NCI-H2227 (cell line): ENCODE results near the gene B3GNT8.
"Not testable (repeated sequence)": the region's sequence is repeated elsewhere in the genome, so short reads cannot be mapped to it uniquely, and the experiment has no call there.

ENCODE experiments used
- DNase-seq: peaks from one replicate; lab custom pipeline; 2025; ENCODE audit not compliant: unreplicated experiment; lab: John Stamatoyannopoulos, UW

Gene B3GNT8

DNA sequence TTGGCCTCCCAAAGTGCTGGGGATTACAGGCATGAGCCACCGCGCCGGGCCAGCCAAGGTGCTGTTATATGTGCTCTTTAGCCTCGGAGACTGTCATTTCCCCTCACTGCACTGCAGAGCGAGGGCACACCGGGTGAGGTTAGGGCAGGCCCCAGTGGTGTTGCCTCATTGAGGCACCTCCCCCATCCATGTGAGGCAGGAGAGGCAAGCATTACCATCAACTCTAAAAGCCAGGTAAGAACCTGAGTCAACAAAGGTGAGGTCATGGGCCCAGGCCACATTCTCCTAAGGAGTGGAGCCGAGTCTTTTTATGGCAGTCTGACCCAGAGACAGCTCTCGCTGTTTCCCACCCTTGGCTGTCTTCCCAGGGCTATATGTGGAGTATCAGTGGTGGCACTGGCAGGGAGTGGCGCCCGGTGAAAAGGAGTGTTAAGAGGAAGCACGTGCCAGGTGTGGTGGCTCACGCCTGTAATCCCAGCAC is 10.9 kb downstream of the B3GNT8 start:
- DNase-seq, result no peak

DNA sequence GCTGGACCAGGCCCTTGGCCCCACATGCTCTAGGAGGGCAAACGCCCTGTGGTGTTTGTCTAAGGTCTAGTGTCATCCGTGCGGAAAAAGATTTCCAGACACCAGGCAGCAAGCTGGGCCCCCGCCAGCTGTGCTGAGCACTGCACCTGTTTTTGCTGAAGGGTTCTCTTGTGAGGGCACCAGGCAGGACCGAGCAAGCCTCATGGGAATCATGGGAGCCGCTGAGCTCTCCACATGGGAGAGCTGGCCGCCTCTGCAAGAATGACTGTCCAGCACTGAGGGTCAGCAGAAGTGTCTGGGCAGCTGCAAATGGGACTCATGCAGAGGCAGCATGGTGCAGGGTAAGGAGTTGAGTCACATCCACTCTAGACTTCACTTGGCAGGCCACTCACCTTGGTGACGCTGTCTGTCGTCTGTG is 12.0 kb downstream of the B3GNT8 start:
- DNase-seq, result no peak

DNA sequence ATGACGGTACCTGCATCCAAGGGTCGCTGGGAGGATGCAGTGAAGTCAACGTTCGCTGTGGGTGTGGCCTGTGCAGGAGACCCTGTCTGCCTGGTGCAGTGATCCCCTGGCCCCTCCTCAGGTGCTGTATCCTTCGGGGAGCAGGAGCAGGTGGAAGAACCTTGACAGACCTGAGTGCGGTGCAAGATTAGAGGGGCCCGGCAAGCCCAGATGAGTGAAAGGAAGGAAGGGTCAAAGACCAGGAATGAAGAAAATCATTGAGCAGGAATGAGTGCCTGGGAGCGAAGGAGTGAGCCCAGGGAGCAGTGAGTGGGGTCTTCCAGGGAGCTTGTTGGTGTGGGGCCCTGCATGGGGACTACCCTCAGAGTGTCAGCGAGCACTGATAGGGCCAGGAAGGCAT is 12.7 kb downstream of the B3GNT8 start:
- DNase-seq, result no peak

DNA sequence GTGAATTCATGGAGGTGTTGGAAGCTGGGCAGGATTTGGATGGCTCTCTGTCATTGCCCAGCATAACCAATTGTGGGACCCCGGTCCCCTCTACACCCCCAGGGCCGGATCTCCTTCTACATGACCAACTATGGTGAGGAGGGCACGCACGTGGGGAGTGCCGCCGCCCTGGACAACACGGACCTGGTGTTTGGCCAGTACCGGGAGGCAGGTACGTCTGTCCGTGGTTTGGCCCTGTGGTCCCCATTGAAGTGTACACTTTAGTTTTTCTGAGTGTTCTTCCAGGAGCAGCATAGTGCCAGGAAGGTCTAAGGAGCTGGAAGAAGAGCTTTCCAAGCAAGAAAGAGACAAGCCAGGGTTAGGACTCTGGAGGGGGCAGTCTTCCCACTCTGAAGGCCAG is 13.2 kb downstream of the B3GNT8 start:
- DNase-seq, result no peak

DNA sequence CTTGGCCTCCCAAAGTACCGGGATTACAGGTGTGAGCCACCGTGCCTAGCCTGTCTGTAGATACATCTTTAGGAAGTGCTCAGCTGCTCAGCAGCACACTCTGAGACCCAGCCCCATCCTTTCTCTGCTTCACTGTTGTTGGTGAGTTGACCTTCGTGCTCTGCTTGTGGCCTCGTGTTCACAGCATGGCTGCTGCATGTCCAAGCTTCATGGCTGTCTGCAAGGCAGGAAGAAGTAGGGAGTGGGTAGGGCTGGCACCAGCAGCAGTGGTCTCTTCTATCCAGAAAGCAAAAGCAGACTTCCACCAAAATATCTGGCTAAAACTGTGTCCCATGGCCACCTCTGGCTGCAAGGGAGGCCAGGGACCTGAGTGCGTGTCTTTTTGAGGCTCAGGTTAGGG is 14.2 kb downstream of the B3GNT8 start:
- DNase-seq, result no peak

GRCh38 chr19:41411968-41412265 is 15.3 kb downstream of the B3GNT8 start:
- no peak for DNase-seq

DNA sequence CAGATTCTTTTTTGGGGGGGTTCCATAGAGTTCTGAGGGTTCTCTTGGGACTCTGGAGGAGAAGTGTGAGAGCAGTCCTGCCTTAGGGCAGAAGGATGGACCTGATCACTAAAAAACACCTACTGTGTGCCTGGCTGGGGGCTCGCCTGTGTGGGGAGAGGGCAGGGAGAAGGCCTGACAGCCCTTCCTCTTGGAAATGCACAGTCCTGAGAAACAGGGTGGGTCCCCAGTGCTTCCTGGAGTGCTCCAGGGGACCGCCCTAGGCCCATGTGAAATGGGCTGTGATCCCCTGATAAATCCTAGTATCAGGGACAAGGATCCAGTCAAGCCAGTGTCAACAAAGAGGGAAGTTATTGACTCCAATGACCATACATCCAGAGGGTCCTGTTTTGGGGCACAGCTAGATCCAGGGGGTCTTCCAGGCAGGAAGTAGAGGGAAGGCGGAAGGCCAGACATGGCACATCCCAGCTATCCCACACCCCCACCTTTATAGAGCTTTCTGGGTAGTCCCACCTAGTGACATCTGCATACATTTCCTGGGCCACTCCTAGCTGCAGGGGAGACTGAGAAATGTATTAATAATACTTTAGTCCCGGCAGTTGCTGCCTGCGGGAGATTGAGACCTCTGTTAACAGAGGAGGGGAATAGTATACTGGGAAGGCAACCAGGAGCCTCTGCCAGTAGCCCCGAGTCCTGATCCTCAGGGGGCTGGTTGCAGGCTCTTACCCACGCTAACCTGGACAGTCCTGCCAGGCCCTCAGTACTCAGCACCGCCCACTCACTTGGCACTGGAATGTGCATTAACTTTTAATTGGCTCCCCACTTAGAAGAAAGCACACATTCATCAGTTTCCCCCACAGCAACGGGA is 15.8 kb downstream of the B3GNT8 start:
- DNase-seq, result no peak

DNA sequence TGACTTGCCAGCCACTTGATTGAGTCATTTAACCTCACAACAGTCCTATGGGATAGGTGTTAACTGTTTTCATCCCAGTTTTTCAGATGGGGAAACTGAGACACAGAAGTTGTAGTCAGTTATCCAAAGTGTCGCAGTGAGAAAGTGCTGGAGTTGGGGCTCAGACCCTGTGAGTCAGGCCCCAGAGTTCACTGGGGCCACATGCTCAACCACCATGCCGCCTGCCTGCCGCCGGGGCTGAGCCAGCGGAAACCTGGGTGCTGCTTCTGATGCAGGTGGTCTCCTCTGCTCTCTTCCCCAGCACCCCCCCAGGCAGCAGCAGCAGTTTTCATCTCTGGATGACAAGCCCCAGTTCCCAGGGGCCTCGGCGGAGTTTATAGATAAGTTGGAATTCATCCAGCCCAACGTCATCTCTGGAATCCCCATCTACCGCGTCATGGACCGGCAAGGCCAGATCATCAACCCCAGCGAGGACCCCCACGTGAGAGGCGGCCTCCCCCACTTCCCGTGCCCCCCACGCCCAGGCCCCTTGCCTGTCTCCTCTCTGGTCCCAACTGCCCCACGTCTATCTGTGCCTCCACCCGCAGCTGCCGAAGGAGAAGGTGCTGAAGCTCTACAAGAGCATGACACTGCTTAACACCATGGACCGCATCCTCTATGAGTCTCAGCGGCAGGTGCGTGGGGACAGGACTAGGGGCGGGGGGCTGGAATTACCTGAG is 16.7 kb downstream of the B3GNT8 start:
- no peak for DNase-seq

DNA sequence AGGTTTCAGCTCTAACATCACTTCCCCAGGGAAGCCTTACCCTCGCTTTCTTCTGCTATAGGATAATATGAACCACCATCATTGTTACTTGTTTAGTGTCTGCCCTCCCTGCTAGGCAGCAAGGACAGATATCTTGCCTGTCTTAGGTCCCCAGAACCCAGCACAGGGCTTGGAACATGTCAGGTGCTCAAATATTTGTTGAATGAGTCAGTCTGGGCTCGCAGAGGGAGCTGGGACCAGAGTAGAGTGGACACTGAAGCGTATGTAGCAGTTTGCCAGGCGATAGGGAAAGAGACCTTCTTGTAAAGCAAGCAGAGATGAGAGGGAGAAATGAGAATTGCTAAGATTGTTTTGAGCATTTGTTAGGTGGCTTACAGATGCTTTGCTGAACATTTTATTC is 17.9 kb downstream of the B3GNT8 start:
- DNase-seq, result no peak

DNA sequence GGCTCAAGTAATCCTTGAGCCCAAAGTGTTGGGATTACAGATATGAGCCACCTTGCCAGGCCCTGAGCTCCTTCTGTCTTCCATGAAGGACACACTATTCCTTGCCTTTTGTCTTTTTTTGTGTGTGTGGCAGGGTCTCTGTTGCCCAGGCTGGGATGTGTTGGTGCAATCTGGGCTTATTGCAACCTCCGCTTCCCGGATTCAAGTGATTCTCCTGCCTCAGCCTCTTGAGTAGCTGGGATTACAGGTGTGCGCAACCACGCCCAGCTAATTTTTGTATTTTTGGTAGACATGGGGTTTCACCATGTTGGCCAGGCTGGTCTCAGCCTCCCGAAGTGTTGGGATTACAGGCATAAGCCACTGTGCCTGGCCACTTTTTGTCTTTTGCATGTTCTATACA is 18.3 kb downstream of the B3GNT8 start:
- DNase-seq, result not testable (repeated sequence)

GRCh38 chr19:41408256-41408655 is 18.9 kb downstream of the B3GNT8 start:
- DNase-seq, result no peak

DNA sequence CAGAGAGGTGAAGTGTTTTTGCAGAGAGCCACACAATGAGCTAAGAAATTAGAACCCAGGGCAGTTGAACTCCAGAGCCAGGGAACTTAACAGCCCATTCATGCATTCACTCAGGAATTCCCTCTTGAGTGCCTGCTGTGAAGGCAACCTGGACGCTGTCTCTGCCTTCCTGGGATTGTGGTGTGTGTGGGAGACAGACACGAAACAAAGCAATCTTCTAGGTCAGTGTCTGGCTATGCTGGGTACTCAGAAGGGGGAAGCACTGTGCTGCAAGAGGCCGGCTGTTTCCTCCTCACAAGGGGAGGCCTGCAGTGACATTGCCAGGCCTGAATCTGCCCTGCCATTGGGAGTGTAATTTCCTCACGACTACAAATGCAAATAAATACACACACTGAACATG is 19.9 kb downstream of the B3GNT8 start:
- no peak for DNase-seq

DNA sequence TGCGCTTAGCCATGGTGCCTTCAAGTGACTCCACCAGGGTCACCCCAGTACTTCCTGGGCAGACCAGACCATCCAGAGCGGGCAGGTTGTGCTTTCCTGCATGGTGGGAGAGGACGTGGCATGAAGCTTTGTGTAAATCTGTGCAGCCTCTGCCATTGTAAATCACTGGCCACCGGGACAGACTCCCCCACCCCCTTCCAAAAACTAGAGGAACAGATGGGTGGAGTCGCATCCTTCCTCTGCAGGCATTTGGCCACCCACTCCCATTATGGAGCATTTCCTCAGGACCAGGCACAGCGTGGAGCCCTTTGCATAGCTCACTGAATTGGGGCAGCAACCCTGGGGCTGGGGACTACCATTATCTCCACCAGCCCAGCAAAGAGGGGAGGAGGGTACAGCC is 21.4 kb downstream of the B3GNT8 start:
- no peak for DNase-seq

DNA sequence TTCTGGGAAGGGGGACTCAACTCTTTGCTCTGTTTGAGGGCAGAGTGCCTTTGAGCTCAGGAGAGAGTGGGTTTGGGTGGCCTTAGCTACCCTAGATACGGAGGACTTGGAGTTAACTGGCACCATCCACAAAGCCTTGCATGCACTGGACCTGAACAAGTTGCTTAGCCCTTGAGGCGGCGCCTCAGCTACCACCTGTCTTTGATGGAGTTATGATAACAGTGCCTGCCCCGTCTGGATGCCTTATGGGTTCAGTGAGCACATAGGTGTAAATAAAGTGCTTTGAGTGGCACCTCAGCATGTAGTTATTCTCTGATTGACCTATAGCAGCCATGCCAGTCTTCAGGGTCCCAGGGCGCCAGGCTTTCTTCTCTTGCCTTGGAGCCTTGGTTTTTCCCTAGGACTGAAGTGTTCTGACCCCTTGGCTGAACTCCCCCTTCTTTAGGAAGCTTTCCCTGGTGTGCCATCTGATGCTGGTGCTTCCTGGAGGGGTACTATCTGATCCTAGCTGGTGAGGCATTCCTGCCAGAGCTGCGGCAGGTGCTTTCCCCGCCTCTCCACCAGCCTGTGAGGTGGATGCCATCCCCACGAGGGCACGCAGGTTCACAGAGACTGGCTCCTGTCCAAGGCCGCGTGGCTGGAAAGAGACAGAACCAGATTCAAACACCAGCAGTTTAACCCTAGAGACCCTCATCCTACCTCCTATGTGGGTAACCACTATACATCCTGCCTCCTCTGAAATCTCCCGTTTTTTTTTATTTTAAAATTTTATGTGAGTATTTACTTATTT is 23.8 kb downstream of the B3GNT8 start:
- DNase-seq, result no peak

GRCh38 chr19:41402010-41402409 is 25.2 kb downstream of the B3GNT8 start:
- DNase-seq, result no peak

- DNase-seq, result no peak
These were observed 25.7 kb downstream of the B3GNT8 start for GRCh38 chr19:41401483-41401882.

DNA sequence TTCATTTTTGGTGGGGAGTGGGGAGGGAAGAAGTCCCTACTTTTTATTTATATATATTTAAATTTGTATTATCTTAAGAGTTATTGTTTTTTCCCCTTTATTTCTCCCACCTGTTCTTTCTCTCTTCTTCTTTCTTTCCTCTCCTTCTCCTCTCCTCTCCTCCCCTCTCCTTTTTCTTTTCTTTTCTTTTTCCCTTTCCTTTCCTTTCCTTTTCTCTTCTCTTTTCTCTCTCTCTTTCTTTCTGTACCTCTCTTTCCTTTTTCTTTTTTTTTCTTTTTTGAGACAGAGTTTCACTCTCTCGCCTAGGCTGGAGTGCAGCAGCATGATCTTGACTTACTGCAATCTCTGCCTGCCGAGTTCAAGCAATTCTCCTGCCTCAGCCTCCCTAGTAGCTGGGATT is 27.6 kb downstream of the B3GNT8 start:
- DNase-seq, result no peak

DNA sequence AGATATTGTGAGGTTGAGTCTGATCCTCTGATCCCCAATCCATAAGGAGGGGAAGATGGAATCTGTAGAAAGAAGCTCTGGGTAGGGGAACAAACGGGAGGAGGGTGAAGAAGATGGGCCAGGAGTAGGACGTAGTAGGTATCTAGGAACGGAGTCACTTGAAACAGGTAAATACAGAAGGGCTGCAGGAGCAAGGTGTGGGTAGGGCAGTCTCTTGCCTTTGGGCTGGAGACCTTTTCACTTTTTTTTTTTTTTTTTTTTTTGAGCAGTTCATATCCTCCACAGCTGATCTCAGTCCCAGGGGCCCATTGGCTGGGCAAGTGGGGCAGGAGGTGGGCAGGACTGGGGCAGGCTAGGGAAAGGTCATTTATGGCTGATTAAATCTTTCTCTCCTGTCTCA is 28.1 kb downstream of the B3GNT8 start:
- no peak for DNase-seq

DNA sequence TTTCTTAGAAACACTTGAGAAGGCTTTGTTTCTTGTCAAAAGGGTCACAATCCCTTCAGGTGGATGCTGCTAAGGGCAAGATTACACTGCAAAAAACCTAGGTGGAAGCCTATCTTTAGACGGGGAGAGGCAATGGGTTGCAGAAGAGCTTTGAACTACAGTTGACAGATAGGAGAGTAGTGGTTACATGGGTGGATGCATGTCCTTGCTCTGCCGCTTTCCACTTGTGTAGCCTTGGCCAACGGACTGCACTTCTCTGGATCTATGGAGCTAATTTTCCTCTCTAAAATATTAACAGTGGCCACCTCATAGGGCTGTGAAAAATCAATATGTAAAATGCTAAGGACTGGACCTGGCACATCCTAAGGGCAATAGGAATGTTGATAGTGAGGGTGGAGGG is 28.6 kb downstream of the B3GNT8 start:
- peak; percentile 39 for DNase-seq

GRCh38 chr19:41398050-41398418 is 29.1 kb downstream of the B3GNT8 start:
- no peak for DNase-seq

- DNase-seq, result peak; percentile 100
These were observed 29.8 kb downstream of the B3GNT8 start, which contains the start of the genes BCKDHA and EXOSC5 for GRCh38 chr19:41397086-41398049. Gene BCKDHA, plus strand, starts transcription at chr19:41397818. Its CDS starts 10 bp downstream, at chr19:41397828. Gene EXOSC5, minus strand, starts transcription at chr19:41397359. Its CDS starts 31 bp downstream, at chr19:41397328.
